GM12878 (cell line): ENCODE data around the gene SLC43A3. TPM values are rescaled to one million over a fixed set of nuclear protein-coding genes. Genes with fewer than 3 reads are reported as not detected.
"Not testable (repeated sequence)": the region's sequence is repeated elsewhere in the genome, so short reads cannot be mapped to it uniquely, and the experiment has no call there.

ENCODE experiments used
- ATAC-seq: fragments of 200-7000 bp; cut with Tn5 transposase; 3 replicates; pipeline ENCODE4 v1.9.1; 2020; ENCODE audit warnings: mild to moderate bottlenecking, moderate library complexity
- BruUV-seq: library from RNA; stranded (reverse); fragments of 400-500 nt; replicated peaks from 2 replicates; lab custom pipeline; 2021; lab: Mats Ljungman, UMichigan
- CTCF ChIA-PET: fragments of 300-600 bp; sonication (Branson Sonifier 250); formaldehyde crosslinking; extraction: SDS; loops from one replicate; lab custom pipeline; 2021; ENCODE audit warnings: inconsistent platforms; lab: Yijun Ruan, JAX
- POLR2A ChIA-PET: fragments of 350-600 bp; formaldehyde crosslinking; extraction: SDS; loops from one replicate; lab custom pipeline; 2021; ENCODE audit warnings: inconsistent platforms; lab: Charles Lee
- RAD21 ChIA-PET: fragments of 300-600 bp; sonication (Branson Sonifier 250); formaldehyde crosslinking; loops from one replicate; lab custom pipeline; 2023; ENCODE audit warnings: antibody characterized with exemption; ENCODE audit not compliant: unreplicated experiment; lab: Charles Lee
- SMC1A ChIA-PET: fragments of 300-600 bp; sonication (Branson Sonifier 250); formaldehyde crosslinking; loops from one replicate; lab custom pipeline; 2023; ENCODE audit not compliant: unreplicated experiment, uncharacterized antibody; lab: Charles Lee
- DNase-seq: peaks from one replicate; pipeline ENCODE4 v3.0.0-alpha.2; 2011; ENCODE audit warnings: low read depth, low spot score
- FAIRE-seq: peaks from 3 replicates; lab custom pipeline; 2011; peaks lifted over from hg19 to GRCh38; lab: Jason Lieb, UNC
- H2AFZ ChIP-seq: 2 replicates; pipeline ENCODE4 v1.6.0; 2011; ENCODE audit warnings: low read depth, low read length, control low read depth; ENCODE audit not compliant: control insufficient read depth
- H3K27ac ChIP-seq: 2 replicates; pipeline ENCODE4 v1.5.1; 2011; ENCODE audit warnings: control low read depth; ENCODE audit not compliant: control insufficient read depth, insufficient read depth
- H3K27me3 ChIP-seq, 2 experiments: replicated peaks in 1 of 2; 2 replicates each; pipeline versions ENCODE4 v1.6.0 to v1.6.1; 2011; ENCODE audit warnings: low read length in 1 of 2; ENCODE audit not compliant: control insufficient read depth in 2 of 2, insufficient read depth in 2 of 2
- H3K36me3 ChIP-seq, 2 experiments: 2 replicates each; pipeline ENCODE4 v1.5.1; 2011; ENCODE audit warnings: low read length in 1 of 2; ENCODE audit not compliant: control insufficient read depth in 2 of 2, insufficient read depth in 2 of 2
- H3K4me1 ChIP-seq: 2 replicates; pipeline ENCODE4 v1.6.1; 2011; ENCODE audit warnings: mild to moderate bottlenecking, low read length, moderate library complexity, mixed read lengths; ENCODE audit not compliant: control insufficient read depth, insufficient read depth
- H3K4me2 ChIP-seq: 2 replicates; pipeline ENCODE4 v1.6.0; 2011; ENCODE audit warnings: control low read depth; ENCODE audit not compliant: control insufficient read depth, insufficient read depth
- H3K4me3 ChIP-seq: fragments of 200-600 bp; sonication (generic); 2 replicates; pipeline ENCODE4 v1.5.1; 2016
- H3K79me2 ChIP-seq: 2 replicates; pipeline ENCODE4 v1.6.0; 2011; ENCODE audit warnings: low read length; ENCODE audit not compliant: control insufficient read depth, insufficient read depth
- H3K9ac ChIP-seq: 2 replicates; pipeline ENCODE4 v1.8.0; 2011; ENCODE audit warnings: low read length, control low read depth, mixed read lengths; ENCODE audit not compliant: control insufficient read depth, insufficient read depth
- H3K9me3 ChIP-seq: replicated peaks from 3 replicates; pipeline ENCODE4 v1.5.1; 2011; ENCODE audit warnings: mild to moderate bottlenecking, low read length; ENCODE audit not compliant: control insufficient read depth, insufficient read depth
- H4K20me1 ChIP-seq: 2 replicates; pipeline ENCODE4 v1.6.0; 2011; ENCODE audit not compliant: control insufficient read depth, insufficient read depth
- ATF7 ChIP-seq: fragments of 450-650 bp; IDR thresholded peaks from 2 replicates; pipeline ENCODE4 v1.6.1; 2016; ENCODE audit warnings: low read depth, mild to moderate bottlenecking
- IKZF1 ChIP-seq: fragments of 450-650 bp; conservative IDR thresholded peaks from 2 replicates; pipeline ENCODE4 v1.6.1; 2017; ENCODE audit warnings: antibody characterized with exemption, mild to moderate bottlenecking
- IRF4 ChIP-seq: IDR thresholded peaks from 2 replicates; pipeline ENCODE4 v1.6.1; 2011; ENCODE audit warnings: low read depth, low read length
- JUNB ChIP-seq: IDR thresholded peaks from 2 replicates; pipeline ENCODE4 v1.6.1; 2016; ENCODE audit warnings: antibody characterized with exemption, mild to moderate bottlenecking
- PKNOX1 ChIP-seq: fragments of 450-650 bp; IDR thresholded peaks from 2 replicates; pipeline ENCODE4 v1.6.1; 2016; ENCODE audit warnings: mild to moderate bottlenecking
- POLR2AphosphoS5 ChIP-seq: IDR thresholded peaks from 2 replicates; pipeline ENCODE4 v1.6.1; 2011; ENCODE audit warnings: mild to moderate bottlenecking, low read length, inconsistent platforms
- POU2F2 ChIP-seq: IDR thresholded peaks from 3 replicates; pipeline ENCODE4 v1.6.1; 2011; ENCODE audit warnings: low read depth, mild to moderate bottlenecking, low read length, borderline replicate concordance
- SIX5 ChIP-seq: IDR thresholded peaks from 2 replicates; pipeline ENCODE4 v1.6.1; 2011; ENCODE audit warnings: mild to moderate bottlenecking, low read depth, low read length, moderate library complexity; ENCODE audit not compliant: severe bottlenecking
- SKIL ChIP-seq: fragments of 450-650 bp; IDR thresholded peaks from 2 replicates; pipeline ENCODE4 v1.6.1; 2017; ENCODE audit warnings: mild to moderate bottlenecking, low read depth, inconsistent platforms; ENCODE audit not compliant: poor library complexity, severe bottlenecking
- SPI1 ChIP-seq: IDR thresholded peaks from 2 replicates; pipeline ENCODE4 v1.6.1; 2011; ENCODE audit warnings: low read depth, mild to moderate bottlenecking, low read length, moderate library complexity, borderline replicate concordance; ENCODE audit not compliant: insufficient read depth
- SUZ12 ChIP-seq: fragments of 200-600 bp; sonication (generic); IDR thresholded peaks from one replicate; pipeline ENCODE4 v1.6.1; 2018; ENCODE audit warnings: antibody characterized with exemption, mild to moderate bottlenecking; ENCODE audit not compliant: unreplicated experiment
- TCF7 ChIP-seq: IDR thresholded peaks from 2 replicates; pipeline ENCODE4 v1.6.1; 2014; ENCODE audit warnings: antibody characterized with exemption, borderline replicate concordance
- ZNF622 ChIP-seq: fragments of 450-650 bp; IDR thresholded peaks from 2 replicates; pipeline ENCODE4 v1.6.1; 2017; ENCODE audit warnings: mild to moderate bottlenecking, inconsistent platforms
- WGBS: methylation state at CpG from one replicate; pipeline ENCODE4 v1.1.6; 2016; ENCODE audit warnings: low lambda C conversion rate; ENCODE audit not compliant: insufficient replicate concordance, insufficient coverage; ENCODE audit errors: missing lambda C conversion rate; 5-methylcytosine and 5-hydroxymethylcytosine counted together
- in situ Hi-C: fragments of 300-500 bp; cut with MboI; formaldehyde crosslinking; loops from 9 replicates; pipeline ENCODE4 v1.14.3; 2018; ENCODE audit warnings: mixed read lengths
- intact Hi-C: fragments of 100-400 bp; cut with micrococcal nuclease; formaldehyde crosslinking; loops from one replicate; pipeline ENCODE4 v1.14.2; 2022; ENCODE audit not compliant: unreplicated experiment
- polyA plus RNA-seq, 11 experiments: library from polyadenylated mRNA; depleted of rRNA in 4 of 11; unstranded in 6 of 11; stranded (reverse) in 5 of 11; fragments of >200 nt; fragmentation: Nextera tagmentation in 4 of 11; fragmentation: Illumina TruSeq in 1 of 11; extraction: Ambion mirVana in 4 of 11; extraction: Trizol in 1 of 11; gene quantifications; 1 replicate in 1 of 11; 2 replicates in 10 of 11; pipeline versions ENCODE4 v1.2.1 to v1.2.3, GENCODE V29; 2011 to 2016; ENCODE audit warnings: inconsistent platforms in 2 of 11, missing spikeins in 2 of 11, low read depth in 1 of 11
- total RNA-seq, 4 experiments: library from RNA; depleted of rRNA in 3 of 4; stranded (reverse); fragments of >200 nt in 3 of 4; fragmentation: Illumina TruSeq in 1 of 4; extraction: Trizol in 1 of 4; gene quantifications; 2 replicates each; pipeline versions ENCODE4 v1.2.1 to v1.2.3, GENCODE V29; 2013 to 2021
- TF ChIP-seq, protein P1 (sequence below), 3 experiments: IDR thresholded peaks in 2 of 3; conservative IDR thresholded peaks in 1 of 3; 2 replicates each; pipeline ENCODE4 v1.5.1; 2011; ENCODE audit warnings: low read depth in 3 of 3, low read length in 3 of 3, mild to moderate bottlenecking in 3 of 3, control low read depth in 2 of 3, moderate library complexity in 2 of 3, inconsistent platforms in 1 of 3, mixed read lengths in 1 of 3; ENCODE audit not compliant: control insufficient read depth in 2 of 3, insufficient read depth in 1 of 3; ENCODE audit errors: extremely low read depth in 1 of 3

The SLC43A3 gene
- total and polyA plus RNA-seq, 10 of the 15 experiments (the other 5 are each of a cell fraction or from before 2014, with no cell fraction given): 37.5 to 237 (median 132) TPM

DNA sequence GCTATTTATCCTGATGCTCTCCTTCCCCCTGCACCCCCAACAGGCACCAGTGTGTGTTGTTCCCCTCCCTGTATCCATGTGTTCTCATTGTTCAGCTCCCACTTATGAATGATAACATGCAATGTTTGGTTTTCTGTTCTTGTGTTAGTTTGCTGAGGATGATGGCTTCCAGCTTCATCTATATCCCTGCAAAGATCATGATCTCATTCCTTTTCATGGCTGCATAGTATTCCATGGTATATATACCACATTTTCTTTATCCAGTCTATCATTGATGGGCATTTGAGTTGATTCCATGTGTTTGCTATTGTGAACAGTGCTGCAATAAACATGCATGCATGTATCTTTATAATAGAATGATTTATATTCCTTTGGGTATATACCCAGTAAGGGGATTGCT is 65.5 kb downstream of the SLC43A3 start:
- intact Hi-C loops, H3K79me2 ChIP-seq, BruUV-seq, H3K4me3 ChIP-seq, in situ Hi-C loops, FAIRE-seq, H3K9me3 ChIP-seq, H2AFZ ChIP-seq, RAD21 ChIA-PET, SMC1A ChIA-PET, H4K20me1 ChIP-seq, POLR2A ChIA-PET, H3K36me3 ChIP-seq, H3K9ac ChIP-seq, DNase-seq, H3K27ac ChIP-seq, H3K4me2 ChIP-seq, H3K4me1 ChIP-seq, H3K27me3 ChIP-seq, ATAC-seq: not testable (repeated sequence)
- CTCF ChIA-PET: interaction anchor here (1.3 to 1.8 kb wide), 3 partner anchors 13 to 282 kb away, joined by 3 to 4 read pairs (median 3); no protein-coding TSS in a partner anchor

DNA sequence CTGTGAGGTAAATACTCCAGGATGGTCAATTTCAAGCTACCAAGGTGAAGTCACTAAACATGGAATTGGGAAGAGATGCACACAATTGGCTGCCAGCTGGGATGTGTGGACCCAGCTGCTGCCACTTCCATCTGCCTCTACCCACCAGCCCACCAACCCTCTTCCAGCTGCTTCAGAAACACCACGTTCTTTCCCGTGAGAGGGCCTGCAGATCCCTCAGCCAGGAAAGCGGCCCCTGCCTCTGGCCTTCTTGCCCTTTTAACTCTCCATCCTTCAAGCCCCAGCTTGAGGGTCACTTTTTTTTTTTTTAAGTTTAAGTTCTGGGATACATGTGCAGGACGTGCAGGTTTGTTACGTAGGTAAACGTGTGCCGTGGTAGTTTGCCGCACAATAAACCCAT is 65.9 kb downstream of the SLC43A3 start:
- DNase-seq (no peak), FAIRE-seq (no peak), ATAC-seq (no peak)
- no TSS peak for BruUV-seq
- intact Hi-C loops: no loop called here
- ChIA-PET SMC1A (no interaction called here), POLR2A (no interaction called here), CTCF (interaction anchor here (0.6 to 1.8 kb wide), 6 partner anchors 13 to 283 kb away, joined by 3 to 4 read pairs (median 4); no protein-coding TSS in a partner anchor), RAD21 (no interaction called here)
- Histone ChIP-seq H3K4me1 (no peaks in the 10 kb centered on the region), H3K4me3 (no peak overlapping the region), H3K9ac (no peak overlapping the region), H3K27me3 (peaks cover 0 to 3% of the 10 kb centered on the region in 2 experiments; a peak in 2 of 4 replicates), H3K9me3 (no peaks in the 10 kb centered on the region), H3K36me3 (no peaks in the 10 kb centered on the region), H3K4me2 (no peak overlapping the region), H3K27ac (no peak overlapping the region), H3K79me2 (no peaks in the 10 kb centered on the region), H2AFZ (no peak overlapping the region), H4K20me1 (no peaks in the 10 kb centered on the region)
- in situ Hi-C loops: no loop called here
- 78% methylated on average over 8 of the region's 8 CpGs for WGBS
- TF ChIP-seq IRF4: no peak
- TF ChIP-seq SIX5: no peak
- TF ChIP-seq SPI1: no peak
- no peak for TF ChIP-seq TCF7
- TF ChIP-seq ATF7: no peak
- no peak for TF ChIP-seq SKIL
- TF ChIP-seq ZNF622: no peak
- TF ChIP-seq, protein P1, sequence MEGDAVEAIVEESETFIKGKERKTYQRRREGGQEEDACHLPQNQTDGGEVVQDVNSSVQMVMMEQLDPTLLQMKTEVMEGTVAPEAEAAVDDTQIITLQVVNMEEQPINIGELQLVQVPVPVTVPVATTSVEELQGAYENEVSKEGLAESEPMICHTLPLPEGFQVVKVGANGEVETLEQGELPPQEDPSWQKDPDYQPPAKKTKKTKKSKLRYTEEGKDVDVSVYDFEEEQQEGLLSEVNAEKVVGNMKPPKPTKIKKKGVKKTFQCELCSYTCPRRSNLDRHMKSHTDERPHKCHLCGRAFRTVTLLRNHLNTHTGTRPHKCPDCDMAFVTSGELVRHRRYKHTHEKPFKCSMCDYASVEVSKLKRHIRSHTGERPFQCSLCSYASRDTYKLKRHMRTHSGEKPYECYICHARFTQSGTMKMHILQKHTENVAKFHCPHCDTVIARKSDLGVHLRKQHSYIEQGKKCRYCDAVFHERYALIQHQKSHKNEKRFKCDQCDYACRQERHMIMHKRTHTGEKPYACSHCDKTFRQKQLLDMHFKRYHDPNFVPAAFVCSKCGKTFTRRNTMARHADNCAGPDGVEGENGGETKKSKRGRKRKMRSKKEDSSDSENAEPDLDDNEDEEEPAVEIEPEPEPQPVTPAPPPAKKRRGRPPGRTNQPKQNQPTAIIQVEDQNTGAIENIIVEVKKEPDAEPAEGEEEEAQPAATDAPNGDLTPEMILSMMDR (IDR thresholded peaks at IDR 0.05 in 2 of 3, conservative IDR thresholded peaks at IDR 0.05 in 1 of 3; ENCODE audit: control insufficient read depth in 2 of 3, extremely low read depth in 1 of 3, insufficient read depth in 1 of 3, low read depth in 3 of 3, low read length in 3 of 3): no peak
- TF ChIP-seq JUNB: no peak
- TF ChIP-seq IKZF1: no peak
- TF ChIP-seq POLR2AphosphoS5: no peak
- TF ChIP-seq POU2F2: no peak
- no peak for TF ChIP-seq PKNOX1
- TF ChIP-seq SUZ12: no peak
